K562 (cell line): ENCODE measurements around the gene IFT122. TPM values are rescaled to one million over a fixed set of nuclear protein-coding genes. Genes with fewer than 3 reads are reported as not detected.

ENCODE experiments used
- ARID2 ChIP-seq: fragments of 450-650 bp; IDR thresholded peaks from 2 replicates; pipeline ENCODE4 v1.6.1; 2017; ENCODE audit warnings: antibody characterized with exemption, mild to moderate bottlenecking
- BRF1 ChIP-seq: IDR thresholded peaks from 3 replicates; pipeline ENCODE4 v1.6.1; 2011; ENCODE audit warnings: borderline replicate concordance, mild to moderate bottlenecking; ENCODE audit not compliant: insufficient read length; ENCODE audit errors: extremely low read depth
- KDM4B ChIP-seq, 2 experiments: fragments of 450-650 bp in 1 of 2; sonication (generic) in 1 of 2; IDR thresholded peaks; 2 replicates each; pipeline ENCODE4 v1.6.1; 2016 to 2017; ENCODE audit warnings: borderline replicate concordance in 2 of 2, antibody characterized with exemption in 1 of 2, low read depth in 1 of 2, mild to moderate bottlenecking in 1 of 2
- MED1 ChIP-seq: sonication (generic); formaldehyde crosslinking; IDR thresholded peaks from 2 replicates; pipeline ENCODE4 v1.8.1; 2023; ENCODE audit warnings: missing genetic modification reagents, borderline replicate concordance
- MTA3 ChIP-seq: fragments of 450-650 bp; formaldehyde crosslinking; IDR thresholded peaks from 2 replicates; pipeline ENCODE4 v1.6.1; 2017; ENCODE audit warnings: mild to moderate bottlenecking, borderline replicate concordance
- NR2C1 ChIP-seq, 2 experiments: fragments of 450-650 bp; IDR thresholded peaks; 2 replicates each; pipeline ENCODE4 v1.6.1; 2017; ENCODE audit warnings: mild to moderate bottlenecking in 2 of 2, antibody characterized with exemption in 1 of 2, inconsistent platforms in 1 of 2, missing compliant biosample characterization in 1 of 2, missing genetic modification characterization in 1 of 2
- PPARD ChIP-seq: fragments of 250-450 bp; sonication (Bioruptor Pico); IDR thresholded peaks from 2 replicates; pipeline ENCODE4 v1.8.0; 2022; ENCODE audit warnings: inconsistent platforms, mild to moderate bottlenecking, moderate library complexity
- ZC3H4 ChIP-seq: sonication (generic); formaldehyde crosslinking; IDR thresholded peaks from 2 replicates; pipeline ENCODE4 v1.9.0; 2021; ENCODE audit warnings: missing genetic modification reagents, borderline replicate concordance
- polyA plus RNA-seq, 8 experiments: library from polyadenylated mRNA; depleted of rRNA in 4 of 8; stranded (reverse) in 5 of 8; unstranded in 3 of 8; fragments of >200 nt; fragmentation: Nextera tagmentation in 2 of 8; fragmentation: Illumina TruSeq in 1 of 8; extraction: Ambion mirVana in 2 of 8; extraction: Trizol in 1 of 8; gene quantifications; 2 replicates each; pipeline versions ENCODE4 v1.2.1 to v1.2.3, GENCODE V29; 2011 to 2014; ENCODE audit warnings: inconsistent platforms in 1 of 8, missing spikeins in 1 of 8
- total RNA-seq, 7 experiments: library from RNA; depleted of rRNA in 6 of 7; stranded (reverse); fragments of >200 nt in 6 of 7; fragmentation: Illumina TruSeq in 2 of 7; extraction: Trizol in 2 of 7; gene quantifications; 2 replicates each; pipeline versions ENCODE4 v1.2.1 to v1.2.3, GENCODE V29; 2011 to 2021; ENCODE audit warnings: low replicate concordance in 1 of 7
- TF ChIP-seq, protein P1 (sequence below): fragments of 450-650 bp; conservative IDR thresholded peaks from 2 replicates; pipeline ENCODE4 v1.6.1; 2016; ENCODE audit warnings: missing genetic modification characterization, low read depth, mild to moderate bottlenecking, control low read depth, missing compliant biosample characterization
- TF ChIP-seq, protein P2 (sequence below): fragments of 250-450 bp; sonication (Bioruptor Pico); IDR thresholded peaks from 2 replicates; pipeline ENCODE4 v1.4.0; 2020; ENCODE audit warnings: mild to moderate bottlenecking, moderate library complexity
- TF ChIP-seq, protein P3 (sequence below): fragments of 450-650 bp; formaldehyde crosslinking; conservative IDR thresholded peaks from 2 replicates; pipeline ENCODE4 v1.4.0; 2022; ENCODE audit warnings: mild to moderate bottlenecking, missing genetic modification characterization
- TF ChIP-seq, protein P4 (sequence below): fragments of 250-450 bp; sonication (Bioruptor Pico); IDR thresholded peaks from 2 replicates; pipeline ENCODE4 v1.8.0; 2021; ENCODE audit warnings: moderate library complexity, mild to moderate bottlenecking, inconsistent platforms
- TF ChIP-seq, protein P5 (sequence below): fragments of 450-650 bp; IDR thresholded peaks from 2 replicates; pipeline ENCODE4 v1.7.0; 2016; ENCODE audit warnings: borderline replicate concordance

IFT122 gene
- total and polyA plus RNA-seq, 9 of the 15 experiments (the other 6 are each of a cell fraction or from before 2014, with no cell fraction given) = 2.4 to 11.5 (median 7.7) TPM

DNA sequence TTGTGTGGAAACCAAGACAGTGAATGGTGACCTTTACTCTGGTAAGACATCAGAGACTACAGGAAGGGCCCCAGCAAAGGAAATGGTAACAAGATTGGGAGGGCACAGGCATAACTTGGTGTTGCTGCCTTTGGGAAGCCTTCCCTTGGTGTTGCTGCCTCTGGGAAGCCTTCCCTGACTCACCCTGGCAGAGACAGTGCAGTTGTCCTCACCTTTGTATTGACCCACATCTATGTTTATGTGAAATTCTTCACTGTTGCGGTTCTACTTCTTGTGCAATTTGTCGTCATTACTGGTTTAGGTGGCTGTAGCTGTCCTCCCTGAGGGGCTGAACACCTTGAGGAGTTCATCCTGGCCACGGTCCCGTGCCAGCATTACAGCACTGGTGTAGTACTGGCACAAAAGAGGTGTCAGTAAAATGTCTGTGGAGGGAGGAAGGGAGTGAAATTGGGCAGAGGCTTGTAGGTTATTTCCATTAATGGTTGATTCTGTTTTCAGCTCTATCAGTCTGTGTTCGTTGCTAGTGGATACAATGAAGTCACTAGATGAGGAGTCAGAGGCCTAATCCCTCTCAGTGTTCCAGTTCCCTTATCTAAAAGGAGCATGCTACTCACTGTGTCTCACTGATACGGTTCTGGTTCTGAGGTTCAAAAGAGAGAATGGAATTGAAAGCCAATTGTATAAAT, 21.6 kb downstream of the IFT122 start (continued):
- TF ChIP-seq, protein P1, sequence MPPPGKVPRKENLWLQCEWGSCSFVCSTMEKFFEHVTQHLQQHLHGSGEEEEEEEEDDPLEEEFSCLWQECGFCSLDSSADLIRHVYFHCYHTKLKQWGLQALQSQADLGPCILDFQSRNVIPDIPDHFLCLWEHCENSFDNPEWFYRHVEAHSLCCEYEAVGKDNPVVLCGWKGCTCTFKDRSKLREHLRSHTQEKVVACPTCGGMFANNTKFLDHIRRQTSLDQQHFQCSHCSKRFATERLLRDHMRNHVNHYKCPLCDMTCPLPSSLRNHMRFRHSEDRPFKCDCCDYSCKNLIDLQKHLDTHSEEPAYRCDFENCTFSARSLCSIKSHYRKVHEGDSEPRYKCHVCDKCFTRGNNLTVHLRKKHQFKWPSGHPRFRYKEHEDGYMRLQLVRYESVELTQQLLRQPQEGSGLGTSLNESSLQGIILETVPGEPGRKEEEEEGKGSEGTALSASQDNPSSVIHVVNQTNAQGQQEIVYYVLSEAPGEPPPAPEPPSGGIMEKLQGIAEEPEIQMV = no peak
- TF ChIP-seq NR2C1 (IDR thresholded peaks at IDR 0.05) (no peak), NR2C1 (tag; IDR thresholded peaks at IDR 0.05) (no peak), BRF1 (no peak), PPARD (no peak), MED1 (CRISPR knock-in tag) (no peak), ZC3H4 (CRISPR knock-in tag) (no peak), ARID2 (no peak), KDM4B (IDR thresholded peaks at IDR 0.05; ENCODE audit: borderline replicate concordance in 2 of 2, low read depth in 1 of 2) (no peak), MTA3 (no peak; the same call in 1 of the 2 replicates)
- TF ChIP-seq, protein P2, sequence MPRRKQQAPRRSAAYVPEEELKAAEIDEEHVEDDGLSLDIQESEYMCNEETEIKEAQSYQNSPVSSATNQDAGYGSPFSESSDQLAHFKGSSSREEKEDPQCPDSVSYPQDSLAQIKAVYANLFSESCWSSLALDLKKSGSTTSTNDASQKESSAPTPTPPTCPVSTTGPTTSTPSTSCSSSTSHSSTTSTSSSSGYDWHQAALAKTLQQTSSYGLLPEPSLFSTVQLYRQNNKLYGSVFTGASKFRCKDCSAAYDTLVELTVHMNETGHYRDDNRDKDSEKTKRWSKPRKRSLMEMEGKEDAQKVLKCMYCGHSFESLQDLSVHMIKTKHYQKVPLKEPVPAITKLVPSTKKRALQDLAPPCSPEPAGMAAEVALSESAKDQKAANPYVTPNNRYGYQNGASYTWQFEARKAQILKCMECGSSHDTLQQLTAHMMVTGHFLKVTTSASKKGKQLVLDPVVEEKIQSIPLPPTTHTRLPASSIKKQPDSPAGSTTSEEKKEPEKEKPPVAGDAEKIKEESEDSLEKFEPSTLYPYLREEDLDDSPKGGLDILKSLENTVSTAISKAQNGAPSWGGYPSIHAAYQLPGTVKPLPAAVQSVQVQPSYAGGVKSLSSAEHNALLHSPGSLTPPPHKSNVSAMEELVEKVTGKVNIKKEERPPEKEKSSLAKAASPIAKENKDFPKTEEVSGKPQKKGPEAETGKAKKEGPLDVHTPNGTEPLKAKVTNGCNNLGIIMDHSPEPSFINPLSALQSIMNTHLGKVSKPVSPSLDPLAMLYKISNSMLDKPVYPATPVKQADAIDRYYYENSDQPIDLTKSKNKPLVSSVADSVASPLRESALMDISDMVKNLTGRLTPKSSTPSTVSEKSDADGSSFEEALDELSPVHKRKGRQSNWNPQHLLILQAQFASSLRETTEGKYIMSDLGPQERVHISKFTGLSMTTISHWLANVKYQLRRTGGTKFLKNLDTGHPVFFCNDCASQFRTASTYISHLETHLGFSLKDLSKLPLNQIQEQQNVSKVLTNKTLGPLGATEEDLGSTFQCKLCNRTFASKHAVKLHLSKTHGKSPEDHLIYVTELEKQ (CRISPR knock-in tag) = no peak
- TF ChIP-seq, protein P3, sequence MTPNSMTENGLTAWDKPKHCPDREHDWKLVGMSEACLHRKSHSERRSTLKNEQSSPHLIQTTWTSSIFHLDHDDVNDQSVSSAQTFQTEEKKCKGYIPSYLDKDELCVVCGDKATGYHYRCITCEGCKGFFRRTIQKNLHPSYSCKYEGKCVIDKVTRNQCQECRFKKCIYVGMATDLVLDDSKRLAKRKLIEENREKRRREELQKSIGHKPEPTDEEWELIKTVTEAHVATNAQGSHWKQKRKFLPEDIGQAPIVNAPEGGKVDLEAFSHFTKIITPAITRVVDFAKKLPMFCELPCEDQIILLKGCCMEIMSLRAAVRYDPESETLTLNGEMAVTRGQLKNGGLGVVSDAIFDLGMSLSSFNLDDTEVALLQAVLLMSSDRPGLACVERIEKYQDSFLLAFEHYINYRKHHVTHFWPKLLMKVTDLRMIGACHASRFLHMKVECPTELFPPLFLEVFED = no peak
- TF ChIP-seq, protein P4, sequence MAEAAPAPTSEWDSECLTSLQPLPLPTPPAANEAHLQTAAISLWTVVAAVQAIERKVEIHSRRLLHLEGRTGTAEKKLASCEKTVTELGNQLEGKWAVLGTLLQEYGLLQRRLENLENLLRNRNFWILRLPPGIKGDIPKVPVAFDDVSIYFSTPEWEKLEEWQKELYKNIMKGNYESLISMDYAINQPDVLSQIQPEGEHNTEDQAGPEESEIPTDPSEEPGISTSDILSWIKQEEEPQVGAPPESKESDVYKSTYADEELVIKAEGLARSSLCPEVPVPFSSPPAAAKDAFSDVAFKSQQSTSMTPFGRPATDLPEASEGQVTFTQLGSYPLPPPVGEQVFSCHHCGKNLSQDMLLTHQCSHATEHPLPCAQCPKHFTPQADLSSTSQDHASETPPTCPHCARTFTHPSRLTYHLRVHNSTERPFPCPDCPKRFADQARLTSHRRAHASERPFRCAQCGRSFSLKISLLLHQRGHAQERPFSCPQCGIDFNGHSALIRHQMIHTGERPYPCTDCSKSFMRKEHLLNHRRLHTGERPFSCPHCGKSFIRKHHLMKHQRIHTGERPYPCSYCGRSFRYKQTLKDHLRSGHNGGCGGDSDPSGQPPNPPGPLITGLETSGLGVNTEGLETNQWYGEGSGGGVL (CRISPR knock-in tag) = no peak
- TF ChIP-seq, protein P5, sequence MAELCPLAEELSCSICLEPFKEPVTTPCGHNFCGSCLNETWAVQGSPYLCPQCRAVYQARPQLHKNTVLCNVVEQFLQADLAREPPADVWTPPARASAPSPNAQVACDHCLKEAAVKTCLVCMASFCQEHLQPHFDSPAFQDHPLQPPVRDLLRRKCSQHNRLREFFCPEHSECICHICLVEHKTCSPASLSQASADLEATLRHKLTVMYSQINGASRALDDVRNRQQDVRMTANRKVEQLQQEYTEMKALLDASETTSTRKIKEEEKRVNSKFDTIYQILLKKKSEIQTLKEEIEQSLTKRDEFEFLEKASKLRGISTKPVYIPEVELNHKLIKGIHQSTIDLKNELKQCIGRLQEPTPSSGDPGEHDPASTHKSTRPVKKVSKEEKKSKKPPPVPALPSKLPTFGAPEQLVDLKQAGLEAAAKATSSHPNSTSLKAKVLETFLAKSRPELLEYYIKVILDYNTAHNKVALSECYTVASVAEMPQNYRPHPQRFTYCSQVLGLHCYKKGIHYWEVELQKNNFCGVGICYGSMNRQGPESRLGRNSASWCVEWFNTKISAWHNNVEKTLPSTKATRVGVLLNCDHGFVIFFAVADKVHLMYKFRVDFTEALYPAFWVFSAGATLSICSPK = no peak
